HG03159 (cell line): ENCODE results near the gene CHSY1.

Experiments used
- ATAC-seq: cut with Tn5 transposase; IDR thresholded peaks from one replicate; pipeline ENCODE4 v1.9.1; 2021; ENCODE audit warnings: mild to moderate bottlenecking, moderate library complexity; ENCODE audit not compliant: unreplicated experiment

The CHSY1 gene

GRCh38 chr15:101267320-101268104 lies 15.7 kb upstream of the CHSY1 start:
- ATAC-seq: no peak

- ATAC-seq: no peak
These were observed 14.9 kb upstream of the CHSY1 start for GRCh38 chr15:101266787-101267186.

GRCh38 chr15:101266034-101266433 lies 14.2 kb upstream of the CHSY1 start:
- no peak for ATAC-seq

GRCh38 chr15:101264911-101265641 lies 13.2 kb upstream of the CHSY1 start:
- ATAC-seq: no peak

- no peak for ATAC-seq
These were observed 12.2 kb upstream of the CHSY1 start for GRCh38 chr15:101264011-101264410.

- no peak for ATAC-seq
These were observed 10.7 kb upstream of the CHSY1 start for GRCh38 chr15:101262551-101262950.

GRCh38 chr15:101258238-101259144 lies 6.6 kb upstream of the CHSY1 start:
- peak; percentile 53 for ATAC-seq

GRCh38 chr15:101256757-101257156 lies 4.9 kb upstream of the CHSY1 start:
- no peak for ATAC-seq

GRCh38 chr15:101255615-101256241 lies 3.9 kb upstream of the CHSY1 start:
- no peak for ATAC-seq

- no peak for ATAC-seq
These were observed 3.2 kb upstream of the CHSY1 start for GRCh38 chr15:101255051-101255395.

GRCh38 chr15:101254157-101255050 lies 2.6 kb upstream of the CHSY1 start:
- no peak for ATAC-seq

GRCh38 chr15:101252836-101253235 lies 988 bp upstream of the CHSY1 start:
- ATAC-seq: no peak

- peak; percentile 48 for ATAC-seq
These were observed 697 bp downstream of the CHSY1 start for GRCh38 chr15:101250873-101251829.

- ATAC-seq: no peak
These were observed 1.5 kb downstream of the CHSY1 start for GRCh38 chr15:101250341-101250831.

- no peak for ATAC-seq
These were observed 3.6 kb downstream of the CHSY1 start for GRCh38 chr15:101248274-101248673.

- no peak for ATAC-seq
These were observed 4.8 kb downstream of the CHSY1 start for GRCh38 chr15:101246824-101247745.

GRCh38 chr15:101246391-101246790 lies 5.5 kb downstream of the CHSY1 start:
- no peak for ATAC-seq
